Stomach (tissue), 4 donors: ENCODE results near the gene SUSD6.

Experiments
- EP300 ChIP-seq: sonication (generic); formaldehyde crosslinking; IDR thresholded peaks from one replicate; pipeline ENCODE4 v1.6.1; 2017; ENCODE audit warnings: antibody characterized with exemption
- POLR2A ChIP-seq, 4 donors: fragments of 450-650 bp; IDR thresholded peaks; one replicate each; pipeline ENCODE4 v1.6.1; 2016; ENCODE audit warnings: antibody characterized with exemption in 4 of 4, control low read depth in 2 of 4, mild to moderate bottlenecking in 1 of 4, moderate library complexity in 1 of 4
- POLR2AphosphoS5 ChIP-seq, 3 donors: sonication (generic); formaldehyde crosslinking; IDR thresholded peaks; one replicate each; pipeline ENCODE4 v1.6.1; 2016; ENCODE audit warnings: antibody characterized with exemption in 3 of 3
- TF ChIP-seq, protein P1 (sequence below), 7 experiments: fragments of 450-650 bp in 4 of 7; fragments of 200-600 bp in 3 of 7; sonication (generic) in 3 of 7; IDR thresholded peaks; one replicate each; pipeline ENCODE4 v1.5.1; 2016 to 2019; ENCODE audit warnings: antibody characterized with exemption in 7 of 7, control low read depth in 2 of 7, mild to moderate bottlenecking in 1 of 7

DNA sequence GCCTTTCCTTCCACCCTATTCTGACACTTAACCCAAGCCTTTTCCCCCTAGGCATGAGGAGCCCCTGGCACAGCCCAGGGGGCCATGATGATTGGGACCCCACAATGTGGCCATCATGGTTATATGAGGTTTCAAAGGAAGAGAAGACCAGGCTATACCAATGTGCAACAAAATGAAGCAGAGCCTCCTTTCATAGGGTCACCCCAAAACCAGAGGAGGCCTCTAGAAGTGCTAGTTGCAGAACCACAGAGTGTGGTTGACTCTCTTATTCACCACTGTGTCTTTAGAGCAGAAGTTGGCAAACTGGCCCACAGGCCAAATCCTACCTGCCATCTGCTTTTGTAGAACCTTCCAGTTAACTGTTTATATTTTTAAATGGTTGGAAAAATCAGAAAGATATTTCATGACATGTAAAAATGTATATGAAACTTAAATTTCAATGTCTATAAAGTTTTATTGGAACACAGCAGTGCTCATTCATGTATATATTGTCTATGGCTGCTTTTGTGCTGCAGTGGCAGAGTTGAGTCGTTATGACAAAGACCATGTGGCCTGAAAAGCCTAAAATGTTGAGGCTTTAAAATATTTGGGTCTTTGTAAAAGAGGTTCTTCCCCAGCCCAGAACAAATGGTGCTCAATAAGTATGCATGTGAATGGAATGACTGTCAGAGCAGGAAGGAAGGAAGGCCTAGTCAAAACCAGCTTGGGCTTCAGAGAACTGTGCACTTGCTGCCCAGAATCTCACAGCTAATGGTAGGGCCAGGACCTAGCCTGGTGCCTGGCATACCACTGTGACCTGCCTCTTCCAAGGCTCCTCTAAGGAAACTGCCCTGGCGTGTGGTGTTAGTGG, 49.2 kb downstream of the SUSD6 start:
- TF ChIP-seq POLR2AphosphoS5 (IDR thresholded peaks at IDR 0.05) (no peak), EP300 (no peak), POLR2A (IDR thresholded peaks at IDR 0.05) (no peak)
- TF ChIP-seq, protein P1, sequence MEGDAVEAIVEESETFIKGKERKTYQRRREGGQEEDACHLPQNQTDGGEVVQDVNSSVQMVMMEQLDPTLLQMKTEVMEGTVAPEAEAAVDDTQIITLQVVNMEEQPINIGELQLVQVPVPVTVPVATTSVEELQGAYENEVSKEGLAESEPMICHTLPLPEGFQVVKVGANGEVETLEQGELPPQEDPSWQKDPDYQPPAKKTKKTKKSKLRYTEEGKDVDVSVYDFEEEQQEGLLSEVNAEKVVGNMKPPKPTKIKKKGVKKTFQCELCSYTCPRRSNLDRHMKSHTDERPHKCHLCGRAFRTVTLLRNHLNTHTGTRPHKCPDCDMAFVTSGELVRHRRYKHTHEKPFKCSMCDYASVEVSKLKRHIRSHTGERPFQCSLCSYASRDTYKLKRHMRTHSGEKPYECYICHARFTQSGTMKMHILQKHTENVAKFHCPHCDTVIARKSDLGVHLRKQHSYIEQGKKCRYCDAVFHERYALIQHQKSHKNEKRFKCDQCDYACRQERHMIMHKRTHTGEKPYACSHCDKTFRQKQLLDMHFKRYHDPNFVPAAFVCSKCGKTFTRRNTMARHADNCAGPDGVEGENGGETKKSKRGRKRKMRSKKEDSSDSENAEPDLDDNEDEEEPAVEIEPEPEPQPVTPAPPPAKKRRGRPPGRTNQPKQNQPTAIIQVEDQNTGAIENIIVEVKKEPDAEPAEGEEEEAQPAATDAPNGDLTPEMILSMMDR (IDR thresholded peaks at IDR 0.05), result no peak
